GM21423 (cell line): ENCODE data around the gene FRY.

Experiments used
- ATAC-seq: cut with Tn5 transposase; IDR thresholded peaks from one replicate; pipeline ENCODE4 v1.9.1; 2021; ENCODE audit warnings: mild to moderate bottlenecking, moderate library complexity; ENCODE audit not compliant: unreplicated experiment

Gene FRY

GRCh38 chr13:32016119-32016518 lies 15.5 kb upstream of the FRY start:
- no peak for ATAC-seq

- no peak for ATAC-seq
Measured at GRCh38 chr13:32016631-32017030, 14.9 kb upstream of the FRY start.

- no peak for ATAC-seq
Measured at GRCh38 chr13:32017474-32017873, 14.1 kb upstream of the FRY start.

GRCh38 chr13:32019612-32020233 lies 11.9 kb upstream of the FRY start:
- ATAC-seq = no peak

GRCh38 chr13:32021785-32022184 lies 9.8 kb upstream of the FRY start:
- ATAC-seq = no peak

GRCh38 chr13:32022311-32022710 lies 9.3 kb upstream of the FRY start:
- no peak for ATAC-seq

GRCh38 chr13:32023096-32023495 lies 8.5 kb upstream of the FRY start:
- ATAC-seq = no peak

- no peak for ATAC-seq
Measured at GRCh38 chr13:32023698-32024097, 7.9 kb upstream of the FRY start.

- ATAC-seq = no peak
Measured at GRCh38 chr13:32024750-32025149, 6.8 kb upstream of the FRY start.

- no peak for ATAC-seq
Measured at GRCh38 chr13:32025730-32026129, 5.8 kb upstream of the FRY start.

- no peak for ATAC-seq
Measured at GRCh38 chr13:32026623-32027022, 5.0 kb upstream of the FRY start.

GRCh38 chr13:32028711-32029110 lies 2.9 kb upstream of the FRY start:
- ATAC-seq = no peak

GRCh38 chr13:32029684-32030083 lies 1.9 kb upstream of the FRY start:
- no peak for ATAC-seq

- no peak for ATAC-seq
Measured at GRCh38 chr13:32031815-32032370, 319 bp downstream of the FRY start.

- ATAC-seq = no peak
Measured at GRCh38 chr13:32032759-32033158, 1.2 kb downstream of the FRY start.

- ATAC-seq = no peak
Measured at GRCh38 chr13:32033744-32034143, 2.2 kb downstream of the FRY start.

GRCh38 chr13:32035716-32036115 lies 4.1 kb downstream of the FRY start:
- no peak for ATAC-seq

GRCh38 chr13:32036126-32036695 lies 4.6 kb downstream of the FRY start:
- ATAC-seq = no peak

- ATAC-seq = no peak
Measured at GRCh38 chr13:32036757-32037156, 5.2 kb downstream of the FRY start.

GRCh38 chr13:32037471-32037870 lies 5.9 kb downstream of the FRY start:
- no peak for ATAC-seq

GRCh38 chr13:32038343-32038742 lies 6.8 kb downstream of the FRY start:
- ATAC-seq = no peak

GRCh38 chr13:32039056-32039455 lies 7.5 kb downstream of the FRY start:
- ATAC-seq = no peak

- ATAC-seq = no peak
Measured at GRCh38 chr13:32039528-32039927, 8.0 kb downstream of the FRY start.
